Measurements from ENCODE around the gene MRPL24. TPM values are rescaled to one million over a fixed set of nuclear protein-coding genes. Genes with fewer than 3 reads are reported as not detected.
A peak's percentile ranks its signal among the peaks of the same experiment; 100 is the strongest.

MRPL24 gene
- total and polyA plus RNA-seq, 2 of the 13 experiments (the other 11 are each of a cell fraction or from before 2014, with no cell fraction given) = 38.1 to 42.9 TPM

DNA sequence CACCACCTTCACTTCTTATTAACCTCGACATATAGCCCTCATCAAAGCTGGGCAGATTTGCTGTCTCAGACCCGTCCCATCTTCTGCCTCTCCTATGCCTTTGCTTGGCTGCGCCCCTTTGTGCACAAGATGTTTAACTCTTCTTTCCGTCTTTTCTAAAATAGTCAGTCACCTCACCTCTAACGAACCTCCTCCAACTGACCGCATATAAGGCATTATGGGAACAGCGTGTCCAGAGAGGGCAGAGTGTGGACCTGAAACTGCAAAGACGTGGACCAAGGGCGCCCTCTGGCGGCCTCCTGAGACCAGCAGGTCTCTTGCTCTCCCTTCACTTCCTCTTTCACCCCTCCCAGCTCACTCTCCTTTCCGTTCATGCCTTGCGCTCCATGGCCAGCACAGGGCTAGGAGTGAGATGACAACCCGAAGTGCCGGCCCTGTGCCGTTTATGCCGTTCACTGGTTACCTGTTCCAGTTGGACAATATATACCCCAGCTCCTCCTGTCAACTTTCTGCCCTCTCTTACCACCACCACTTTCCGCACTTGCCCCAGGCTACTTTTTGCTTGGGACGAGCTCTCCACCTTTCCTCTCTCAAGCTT, 15.1 kb downstream of the MRPL24 start (continued):
- TF ChIP-seq ZKSCAN5 (CRISPR knock-in tag; IDR thresholded peaks at IDR 0.05) = no peak
- TF ChIP-seq NFIB (CRISPR knock-in tag; IDR thresholded peaks at IDR 0.05; ENCODE audit: borderline replicate concordance) = no peak
- no peak for TF ChIP-seq ZNF552 (CRISPR knock-in tag; IDR thresholded peaks at IDR 0.05; ENCODE audit: borderline replicate concordance)
- no peak for TF ChIP-seq KAT2B (IDR thresholded peaks at IDR 0.05; ENCODE audit: borderline replicate concordance, low read depth, low read length)
- TF ChIP-seq, protein P1, sequence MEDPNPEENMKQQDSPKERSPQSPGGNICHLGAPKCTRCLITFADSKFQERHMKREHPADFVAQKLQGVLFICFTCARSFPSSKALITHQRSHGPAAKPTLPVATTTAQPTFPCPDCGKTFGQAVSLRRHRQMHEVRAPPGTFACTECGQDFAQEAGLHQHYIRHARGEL (CRISPR knock-in tag; IDR thresholded peaks at IDR 0.05) = no peak
- no peak for TF ChIP-seq ZNF850 (CRISPR knock-in tag; conservative IDR thresholded peaks at IDR 0.05)
- TF ChIP-seq ZNF563 (CRISPR knock-in tag; IDR thresholded peaks at IDR 0.05) = no peak
- TF ChIP-seq ELF1 (CRISPR knock-in tag; IDR thresholded peaks at IDR 0.05) = peak; percentile 78
- TF ChIP-seq ZNF703 (CRISPR knock-in tag; IDR thresholded peaks at IDR 0.05; ENCODE audit: borderline replicate concordance) = no peak
- TF ChIP-seq RXRB (CRISPR knock-in tag; IDR thresholded peaks at IDR 0.05; ENCODE audit: borderline replicate concordance) = no peak; the same call in 1 of the 2 replicates
- TF ChIP-seq ZNF251 (CRISPR knock-in tag; IDR thresholded peaks at IDR 0.05) = no peak
- no peak for TF ChIP-seq SOX6 (IDR thresholded peaks at IDR 0.05)
- 0 out of 2 replicates have a peak, but pooled peaks have one; percentile 23 for TF ChIP-seq SOX6 (CRISPR knock-in tag; IDR thresholded peaks at IDR 0.05)
- TF ChIP-seq, protein P2, sequence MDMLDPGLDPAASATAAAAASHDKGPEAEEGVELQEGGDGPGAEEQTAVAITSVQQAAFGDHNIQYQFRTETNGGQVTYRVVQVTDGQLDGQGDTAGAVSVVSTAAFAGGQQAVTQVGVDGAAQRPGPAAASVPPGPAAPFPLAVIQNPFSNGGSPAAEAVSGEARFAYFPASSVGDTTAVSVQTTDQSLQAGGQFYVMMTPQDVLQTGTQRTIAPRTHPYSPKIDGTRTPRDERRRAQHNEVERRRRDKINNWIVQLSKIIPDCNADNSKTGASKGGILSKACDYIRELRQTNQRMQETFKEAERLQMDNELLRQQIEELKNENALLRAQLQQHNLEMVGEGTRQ (IDR thresholded peaks at IDR 0.05; ENCODE audit: low read depth, low read length) = no peak
- TF ChIP-seq, protein P2 (CRISPR knock-in tag; IDR thresholded peaks at IDR 0.05; ENCODE audit: borderline replicate concordance) = no peak
- no peak for TF ChIP-seq PTBP1 (IDR thresholded peaks at IDR 0.05; ENCODE audit: low read depth, low read length, poor library complexity, severe bottlenecking)
- TF ChIP-seq SRSF9 (IDR thresholded peaks at IDR 0.05; ENCODE audit: borderline replicate concordance, insufficient read depth, low read depth, low read length, poor library complexity, severe bottlenecking) = no peak
- TF ChIP-seq, protein P3, sequence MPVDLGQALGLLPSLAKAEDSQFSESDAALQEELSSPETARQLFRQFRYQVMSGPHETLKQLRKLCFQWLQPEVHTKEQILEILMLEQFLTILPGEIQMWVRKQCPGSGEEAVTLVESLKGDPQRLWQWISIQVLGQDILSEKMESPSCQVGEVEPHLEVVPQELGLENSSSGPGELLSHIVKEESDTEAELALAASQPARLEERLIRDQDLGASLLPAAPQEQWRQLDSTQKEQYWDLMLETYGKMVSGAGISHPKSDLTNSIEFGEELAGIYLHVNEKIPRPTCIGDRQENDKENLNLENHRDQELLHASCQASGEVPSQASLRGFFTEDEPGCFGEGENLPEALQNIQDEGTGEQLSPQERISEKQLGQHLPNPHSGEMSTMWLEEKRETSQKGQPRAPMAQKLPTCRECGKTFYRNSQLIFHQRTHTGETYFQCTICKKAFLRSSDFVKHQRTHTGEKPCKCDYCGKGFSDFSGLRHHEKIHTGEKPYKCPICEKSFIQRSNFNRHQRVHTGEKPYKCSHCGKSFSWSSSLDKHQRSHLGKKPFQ (CRISPR knock-in tag; IDR thresholded peaks at IDR 0.05; ENCODE audit: insufficient replicate concordance) = no peak
- TF ChIP-seq KLF9 (CRISPR knock-in tag; IDR thresholded peaks at IDR 0.05; ENCODE audit: low read depth) = no peak
- TF ChIP-seq, protein P4, sequence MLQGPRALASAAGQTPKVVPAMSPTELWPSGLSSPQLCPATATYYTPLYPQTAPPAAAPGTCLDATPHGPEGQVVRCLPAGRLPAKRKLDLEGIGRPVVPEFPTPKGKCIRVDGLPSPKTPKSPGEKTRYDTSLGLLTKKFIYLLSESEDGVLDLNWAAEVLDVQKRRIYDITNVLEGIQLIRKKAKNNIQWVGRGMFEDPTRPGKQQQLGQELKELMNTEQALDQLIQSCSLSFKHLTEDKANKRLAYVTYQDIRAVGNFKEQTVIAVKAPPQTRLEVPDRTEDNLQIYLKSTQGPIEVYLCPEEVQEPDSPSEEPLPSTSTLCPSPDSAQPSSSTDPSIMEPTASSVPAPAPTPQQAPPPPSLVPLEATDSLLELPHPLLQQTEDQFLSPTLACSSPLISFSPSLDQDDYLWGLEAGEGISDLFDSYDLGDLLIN (CRISPR knock-in tag; IDR thresholded peaks at IDR 0.05; ENCODE audit: borderline replicate concordance) = no peak
- TF ChIP-seq ZNF780A (CRISPR knock-in tag; IDR thresholded peaks at IDR 0.05) = no peak
- no peak for TF ChIP-seq NFKBIZ (CRISPR knock-in tag; IDR thresholded peaks at IDR 0.05)
- no peak for TF ChIP-seq MTF2 (CRISPR knock-in tag; IDR thresholded peaks at IDR 0.05; ENCODE audit: borderline replicate concordance)
- TF ChIP-seq TBX2 (CRISPR knock-in tag; IDR thresholded peaks at IDR 0.05; ENCODE audit: borderline replicate concordance) = 0 out of 2 replicates have a peak, but pooled peaks have one; percentile 19
- no peak for TF ChIP-seq SOX13 (IDR thresholded peaks at IDR 0.05)
- TF ChIP-seq SOX13 (CRISPR knock-in tag; conservative IDR thresholded peaks at IDR 0.05 in 1 of 2, IDR thresholded peaks at IDR 0.05 in 1 of 2) = no peak
- no peak for TF ChIP-seq HHEX (CRISPR knock-in tag; IDR thresholded peaks at IDR 0.05)

Measured in HepG2 (cell line).